Stimulated activated CD8-positive, alpha-beta memory T cell treated with anti-CD3 and anti-CD28 coated beads, Interleukin-15, amount 100 ng/mL, for 24 hours (primary cell): Measurements from ENCODE around the gene PSTPIP2.
"Not testable (repeated sequence)": the region's sequence is repeated elsewhere in the genome, so short reads cannot be mapped to it uniquely, and the experiment has no call there.

Experiments used
- DNase-seq: peaks from one replicate; pipeline ENCODE4 v3.0.0-alpha.2; 2020; ENCODE audit warnings: low read depth

The PSTPIP2 gene

DNA sequence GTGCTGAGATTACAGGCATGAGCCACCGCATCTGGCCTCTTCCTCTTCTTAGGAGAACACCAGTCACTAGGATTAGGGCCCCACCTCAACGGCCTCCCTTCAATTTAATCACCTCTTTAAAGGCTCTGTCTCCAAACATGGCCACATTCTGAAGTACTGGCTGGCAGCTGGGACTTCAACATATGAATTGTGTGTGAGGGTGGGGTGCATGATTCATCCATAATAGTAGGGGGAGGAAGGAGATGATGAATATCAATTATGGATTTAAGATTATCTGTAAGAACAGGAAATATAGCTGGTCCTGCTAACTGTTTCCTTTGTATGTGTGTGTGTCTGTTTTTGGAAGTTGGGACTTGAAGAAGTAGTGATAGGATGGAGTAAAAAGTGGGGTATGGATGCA is 90.2 kb downstream of the PSTPIP2 start:
- DNase-seq = no peak

DNA sequence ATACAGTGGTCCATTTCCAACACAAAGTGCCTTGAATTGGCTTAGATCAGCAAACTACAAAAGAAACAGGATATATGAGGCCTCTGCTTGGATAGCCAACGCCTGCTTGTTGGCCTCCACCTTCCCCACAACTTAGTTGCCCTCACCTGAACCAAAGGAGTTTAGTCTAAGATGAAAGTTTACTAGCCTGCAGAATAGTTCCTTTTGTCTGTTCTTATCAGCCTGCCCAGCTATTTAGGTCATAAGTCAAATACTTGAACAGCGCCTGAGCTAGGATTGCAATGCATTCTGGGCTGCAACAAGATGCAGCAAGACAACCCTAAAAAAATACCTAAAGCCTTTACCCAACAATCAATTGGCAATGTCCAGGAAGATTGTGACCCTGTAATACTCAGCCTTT is 91.8 kb downstream of the PSTPIP2 start:
- DNase-seq = no peak

DNA sequence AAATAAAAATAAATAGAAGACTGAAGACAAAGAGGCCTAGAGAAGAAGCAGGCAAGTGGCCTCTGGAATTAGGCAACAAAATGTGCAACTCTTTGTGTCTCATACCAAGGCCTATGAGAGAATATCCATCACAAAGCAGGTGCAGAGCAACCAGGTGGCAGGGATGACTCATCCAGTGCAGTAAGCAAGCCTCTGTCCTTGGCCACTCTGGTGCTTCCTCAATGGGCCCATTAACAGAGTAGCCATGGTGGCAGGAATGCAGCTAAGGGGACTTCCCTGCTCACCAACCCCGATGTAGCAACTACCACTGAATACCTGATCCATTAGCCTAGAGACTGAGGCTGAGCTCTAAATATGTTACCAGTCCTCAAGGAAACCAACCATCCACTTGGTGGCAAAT is 94.0 kb downstream of the PSTPIP2 start:
- DNase-seq = no peak

GRCh38 chr18:45976974-45977373 is 95.1 kb downstream of the PSTPIP2 start:
- DNase-seq = no peak

DNA sequence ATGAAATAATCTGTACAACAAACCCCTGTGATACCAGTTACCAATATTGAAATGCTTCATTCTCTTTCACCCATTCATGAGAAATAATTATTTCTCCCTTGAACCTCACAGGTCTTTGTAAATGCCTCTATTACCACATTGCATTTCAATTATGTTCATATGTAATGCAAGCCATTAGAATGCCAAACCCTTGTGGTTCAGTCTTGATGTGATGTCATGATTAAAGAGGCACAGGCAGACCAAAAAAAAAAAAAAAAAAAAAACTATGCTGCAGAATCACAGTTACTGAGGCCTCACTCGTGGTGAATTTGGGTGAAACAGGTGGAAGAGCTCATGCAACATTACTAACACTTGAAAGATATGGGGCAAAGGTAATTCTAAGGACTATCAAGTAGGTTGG is 95.5 kb downstream of the PSTPIP2 start:
- no peak for DNase-seq

DNA sequence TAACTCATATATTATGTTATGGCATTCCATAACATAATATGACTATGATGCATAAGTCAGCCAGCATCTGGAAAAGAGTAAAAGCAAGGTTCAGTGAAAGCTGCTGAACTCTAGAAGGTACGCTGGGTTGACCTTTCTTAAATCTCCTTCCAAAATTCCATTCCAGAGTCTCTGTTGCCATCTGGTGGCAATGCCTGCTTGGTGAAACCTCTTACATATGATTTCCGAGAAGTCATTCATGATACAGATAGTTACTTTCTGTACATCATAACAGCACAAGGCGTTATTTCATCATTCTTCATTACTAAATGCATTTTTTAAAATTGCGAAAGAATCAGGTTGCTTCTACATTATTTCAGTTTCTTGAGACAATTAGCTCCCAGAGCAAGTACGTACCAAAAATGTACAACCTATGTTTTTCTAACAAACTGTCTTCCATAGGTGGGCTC is 97.9 kb downstream of the PSTPIP2 start:
- no peak for DNase-seq

DNA sequence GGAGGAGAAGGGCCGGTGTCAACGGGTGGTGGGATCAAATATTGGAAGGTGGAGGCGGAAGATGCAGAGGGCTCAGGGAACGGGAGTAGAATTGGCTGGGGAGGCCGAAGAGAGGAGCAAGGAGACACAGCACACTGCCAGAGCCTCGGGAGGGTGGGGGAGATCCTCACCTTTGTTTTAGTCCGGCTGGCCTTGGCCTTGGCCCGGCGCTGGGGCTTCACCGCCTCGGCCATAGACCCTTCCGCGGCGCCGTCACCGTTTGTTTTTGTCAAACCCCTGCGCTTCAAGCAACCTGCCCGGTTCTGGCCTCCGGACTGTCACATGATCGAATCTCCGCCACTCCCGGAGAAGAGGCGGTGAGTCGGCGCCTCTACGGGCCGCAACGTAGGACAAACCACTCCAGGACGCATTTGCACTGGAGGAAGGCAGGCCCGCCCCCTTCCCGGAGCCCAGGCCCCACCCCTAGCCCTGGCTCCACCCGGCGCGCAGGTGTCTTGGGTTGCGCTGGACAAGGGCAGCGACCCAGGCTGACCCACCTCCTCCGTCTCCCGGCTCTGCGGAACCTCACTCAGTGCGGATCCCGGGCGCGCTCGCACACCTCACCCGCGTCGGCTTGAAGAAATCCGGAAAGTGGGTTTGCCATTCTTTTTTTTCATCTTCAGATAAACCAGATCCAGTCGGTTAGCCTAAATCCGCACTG is 104.9 kb downstream of the PSTPIP2 start, which contains the start of gene EPG5:
EPG5 (minus strand) TSS at position 323 of the 700 bp plus-strand sequence; CDS start at position 233, 90 bp downstream.
- peak; percentile 74 for DNase-seq

- not testable (repeated sequence) for DNase-seq
These were observed 107.1 kb downstream of the PSTPIP2 start for GRCh38 chr18:45964913-45965312.

- DNase-seq = no peak
These were observed 109.2 kb downstream of the PSTPIP2 start for GRCh38 chr18:45962866-45963265.

GRCh38 chr18:45962461-45962860 is 109.6 kb downstream of the PSTPIP2 start:
- DNase-seq = no peak

GRCh38 chr18:45959484-45959883 is 112.6 kb downstream of the PSTPIP2 start:
- DNase-seq = not testable (repeated sequence)

DNA sequence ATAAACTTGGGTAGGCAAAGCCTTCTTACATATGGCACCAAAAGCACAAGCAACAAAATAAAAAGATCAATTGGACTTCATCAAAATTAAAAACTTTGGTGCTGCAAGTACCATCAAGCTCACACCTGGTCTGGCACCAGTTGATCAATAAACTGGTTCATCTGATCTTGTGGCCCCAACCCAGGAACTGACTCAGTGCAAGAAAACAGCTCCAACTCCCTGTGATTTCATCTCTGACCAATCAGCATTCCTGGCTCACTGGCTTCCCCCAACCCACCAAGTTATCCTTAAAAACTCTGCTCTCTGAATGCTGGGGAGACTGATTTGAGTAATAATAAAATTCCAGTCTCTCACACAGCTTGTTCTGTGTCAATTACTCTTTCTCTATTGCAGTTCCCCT is 113.3 kb downstream of the PSTPIP2 start:
- no peak for DNase-seq

DNA sequence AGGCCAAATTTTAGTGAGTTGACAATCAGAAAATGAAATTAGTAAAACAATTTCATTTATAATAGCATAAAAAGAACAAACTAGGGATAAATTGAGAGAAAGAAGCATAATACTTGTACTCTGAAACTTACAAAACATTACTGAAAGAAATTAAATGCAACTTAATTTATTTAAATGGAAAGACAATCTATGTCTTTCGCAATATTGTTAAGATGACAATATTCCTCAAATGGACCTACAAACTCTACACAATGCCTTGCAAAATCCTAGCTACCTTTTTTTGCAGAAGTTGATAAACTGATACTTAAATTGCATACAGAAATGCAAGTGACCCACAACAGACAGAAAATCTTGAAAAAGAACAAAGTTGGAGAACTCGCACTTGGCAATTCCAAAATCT is 114.0 kb downstream of the PSTPIP2 start:
- no peak for DNase-seq

DNA sequence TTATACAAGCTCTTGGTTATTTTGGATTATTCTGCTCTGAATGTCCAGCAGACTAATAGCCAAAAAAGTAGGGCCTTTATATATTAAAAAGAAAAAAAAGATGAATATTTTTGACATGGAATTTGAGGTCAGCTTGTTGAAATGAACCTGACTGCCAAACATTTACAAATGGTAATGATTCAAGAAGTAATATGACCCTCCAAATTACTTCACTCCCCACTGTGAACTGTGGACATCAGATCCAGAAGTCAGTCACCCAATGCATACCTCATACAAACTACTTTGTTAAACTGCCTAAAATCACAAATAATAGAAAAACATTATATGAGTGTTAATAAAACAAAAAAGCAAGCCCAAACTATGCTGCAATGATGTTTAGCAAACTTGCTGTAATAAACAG is 115.0 kb downstream of the PSTPIP2 start:
- no peak for DNase-seq

- DNase-seq = no peak
These were observed 117.8 kb downstream of the PSTPIP2 start for GRCh38 chr18:45954070-45954934.

DNA sequence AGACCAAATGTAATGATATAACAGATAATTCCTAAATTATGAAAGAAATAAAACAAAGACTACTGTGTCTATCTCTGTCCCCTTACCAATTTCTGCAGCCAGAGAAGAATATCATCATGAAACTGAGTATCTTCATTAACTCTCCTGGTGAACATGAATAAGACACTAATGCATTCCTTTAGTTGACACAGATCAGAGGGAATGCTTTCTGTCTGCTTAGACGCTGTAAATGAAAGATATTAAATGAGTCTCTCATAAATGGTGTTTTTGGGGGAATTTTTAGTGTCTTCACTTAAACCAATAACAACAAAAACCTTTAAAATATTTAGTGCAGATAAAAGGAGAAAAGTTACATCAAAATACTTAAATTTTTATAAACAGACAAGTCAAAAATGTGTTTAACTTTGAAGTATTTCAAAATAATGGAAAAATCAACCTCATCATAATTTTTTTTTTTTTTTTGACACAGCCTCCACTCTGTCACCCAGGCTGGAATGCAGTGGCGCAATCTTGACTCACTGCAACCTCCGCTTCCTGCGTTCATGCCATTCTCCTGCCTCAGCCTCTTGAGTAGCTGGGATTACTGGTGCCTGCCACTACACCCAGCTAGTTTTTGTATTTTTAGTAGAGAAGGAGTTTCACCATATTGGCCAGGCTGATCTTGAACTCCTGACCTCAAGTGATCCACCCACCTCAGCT is 120.9 kb downstream of the PSTPIP2 start:
- no peak for DNase-seq

DNA sequence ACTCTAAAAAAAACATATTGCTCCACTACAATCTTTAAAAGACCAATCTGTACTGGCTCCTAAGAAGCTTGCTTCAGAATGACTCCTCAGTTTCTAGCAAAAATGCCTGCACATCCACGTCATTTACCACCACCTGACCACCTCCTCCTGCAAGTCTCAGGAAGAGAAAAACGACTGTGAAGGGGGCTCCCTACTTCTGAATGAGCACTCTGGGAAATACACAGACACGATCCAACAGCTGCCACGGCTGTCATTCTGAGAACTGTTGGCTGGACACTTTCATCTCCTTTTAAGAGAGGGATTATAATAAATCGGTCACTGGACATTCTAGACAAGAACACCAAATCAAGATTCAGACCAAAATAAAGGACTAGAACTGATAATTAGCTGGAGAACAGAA is 126.4 kb downstream of the PSTPIP2 start:
- no peak for DNase-seq

DNA sequence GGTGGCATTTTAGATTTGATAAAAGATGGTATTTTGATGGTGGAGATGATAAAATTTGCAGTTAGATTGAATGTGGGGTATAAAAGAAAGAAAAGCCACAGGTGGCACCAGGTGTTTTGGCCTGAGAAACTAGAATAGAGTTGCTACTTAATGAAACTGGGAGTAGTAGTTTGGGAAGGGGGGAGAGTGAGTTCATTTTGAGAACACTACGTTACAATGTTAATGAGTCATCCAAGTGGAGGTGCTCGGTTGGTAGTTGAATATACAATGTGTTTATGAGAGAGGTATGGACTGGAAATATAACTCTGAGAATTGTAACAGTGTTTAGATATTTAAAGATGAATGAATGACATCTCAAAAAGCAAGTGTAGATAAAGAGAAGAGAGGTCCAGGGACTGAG is 131.3 kb downstream of the PSTPIP2 start:
- no peak for DNase-seq

DNA sequence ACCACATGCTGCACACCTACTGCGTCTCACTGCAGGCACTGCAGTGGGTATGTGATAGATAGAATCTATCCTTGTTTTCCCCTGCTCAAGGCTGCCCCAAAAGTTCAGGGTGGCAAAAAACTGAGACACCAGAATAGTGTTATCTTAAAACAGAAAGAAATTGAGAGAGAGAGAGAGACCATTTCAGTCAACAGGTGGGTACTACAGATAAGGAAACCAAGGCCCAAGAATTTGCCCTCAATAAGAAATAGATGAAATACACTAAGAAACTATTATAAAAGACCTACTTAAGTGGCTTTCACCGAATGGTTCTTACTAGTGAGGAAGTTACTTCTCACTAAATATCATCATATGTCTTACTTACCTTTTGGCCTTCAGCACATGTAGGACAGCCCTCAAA is 132.8 kb downstream of the PSTPIP2 start:
- no peak for DNase-seq

DNA sequence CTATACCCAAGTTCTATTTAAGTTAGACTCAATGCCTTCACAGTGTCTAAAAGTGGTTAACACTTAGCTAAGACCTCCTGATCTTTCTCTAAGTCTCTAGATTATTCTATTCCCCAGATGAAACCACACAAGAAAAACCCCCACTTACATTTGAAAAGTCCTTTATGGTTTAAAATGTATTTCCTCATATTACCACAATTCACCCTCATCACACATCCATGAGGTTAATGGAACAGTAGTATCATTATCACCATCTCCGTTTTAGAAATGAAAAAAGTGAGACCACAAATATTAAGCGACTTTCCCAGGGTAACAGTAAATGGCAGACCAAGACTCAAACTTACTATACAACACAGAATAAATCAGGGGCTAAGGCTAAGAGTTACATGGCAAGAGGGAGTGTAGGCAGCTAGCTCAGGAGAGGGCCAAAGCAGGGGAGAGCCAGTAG is 133.5 kb downstream of the PSTPIP2 start:
- no peak for DNase-seq

- DNase-seq = no peak
These were observed 136.3 kb downstream of the PSTPIP2 start for GRCh38 chr18:45935591-45936335.
